Ishikawa (cell line): ENCODE measurements around the gene COA7.

Experiments used
- CREB1 ChIP-seq: IDR thresholded peaks from 2 replicates; pipeline ENCODE4 v1.6.1; 2012; ENCODE audit warnings: low read depth
- TEAD4 ChIP-seq: IDR thresholded peaks from 2 replicates; pipeline ENCODE4 v1.6.1; 2012
- TF ChIP-seq, protein P1 (sequence below): IDR thresholded peaks from 2 replicates; pipeline ENCODE4 v1.6.1; 2012

- TF ChIP-seq CREB1 (no peak), TEAD4 (no peak)
- TF ChIP-seq, protein P1, sequence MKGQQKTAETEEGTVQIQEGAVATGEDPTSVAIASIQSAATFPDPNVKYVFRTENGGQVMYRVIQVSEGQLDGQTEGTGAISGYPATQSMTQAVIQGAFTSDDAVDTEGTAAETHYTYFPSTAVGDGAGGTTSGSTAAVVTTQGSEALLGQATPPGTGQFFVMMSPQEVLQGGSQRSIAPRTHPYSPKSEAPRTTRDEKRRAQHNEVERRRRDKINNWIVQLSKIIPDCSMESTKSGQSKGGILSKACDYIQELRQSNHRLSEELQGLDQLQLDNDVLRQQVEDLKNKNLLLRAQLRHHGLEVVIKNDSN, result no peak
These were observed 8.1 kb upstream of the COA7 start for GRCh38 chr1:52706136-52706670.
